Activated naive CD8-positive, alpha-beta T cell treated with anti-CD3 and anti-CD28 coated beads, Interleukin-2, amount 10 ng/mL, durations not matched to agents 7 days and 5 days (primary cell): Measurements from ENCODE around the gene PLXDC2. TPM values are rescaled to one million over a fixed set of nuclear protein-coding genes. Genes with fewer than 3 reads are reported as not detected.
"Not testable (repeated sequence)": the region's sequence is repeated elsewhere in the genome, so short reads cannot be mapped to it uniquely, and the experiment has no call there.

Source experiments
- ATAC-seq: fragments of 150-1000 bp; cut with Tn5 transposase; one replicate; pipeline ENCODE4 v1.10.0; 2021; ENCODE audit warnings: low read depth, moderate library complexity
- POLR2A ChIA-PET: fragments of 350-600 bp; sonication (Branson Sonifier 250); formaldehyde crosslinking; loops from one replicate; lab custom pipeline; 2021; ENCODE audit warnings: antibody characterized with exemption; lab: Charles Lee
- DNase-seq: peaks from one replicate; pipeline ENCODE4 v3.0.0; 2021
- H3K27ac Mint-ChIP-seq: one replicate; pipeline ENCODE4 v1.8.0; 2022; ENCODE audit warnings: mild to moderate bottlenecking, mixed read lengths
- H3K27me3 Mint-ChIP-seq: one replicate; pipeline ENCODE4 v1.8.0; 2022; ENCODE audit warnings: mild to moderate bottlenecking, moderate library complexity, mixed read lengths
- H3K36me3 Mint-ChIP-seq: one replicate; pipeline ENCODE4 v1.8.0; 2021; ENCODE audit warnings: mild to moderate bottlenecking, mixed read lengths
- H3K4me1 Mint-ChIP-seq: one replicate; pipeline ENCODE4 v1.8.0; 2021; ENCODE audit warnings: mixed read lengths
- H3K4me3 Mint-ChIP-seq: one replicate; pipeline ENCODE4 v1.8.0; 2022; ENCODE audit warnings: mild to moderate bottlenecking, moderate library complexity, mixed read lengths
- H3K9me3 Mint-ChIP-seq: one replicate; pipeline ENCODE4 v1.8.0; 2021; ENCODE audit warnings: mixed read lengths
- total RNA-seq, 2 experiments: library from RNA; stranded (reverse); gene quantifications; one replicate each; pipeline ENCODE4 v1.2.3, GENCODE V29; 2021

PLXDC2 gene
- 1 to 10 TPM in 1 of 2 experiments, under 1 TPM in 1; 0.86 to 1.0 TPM for total RNA-seq

DNA sequence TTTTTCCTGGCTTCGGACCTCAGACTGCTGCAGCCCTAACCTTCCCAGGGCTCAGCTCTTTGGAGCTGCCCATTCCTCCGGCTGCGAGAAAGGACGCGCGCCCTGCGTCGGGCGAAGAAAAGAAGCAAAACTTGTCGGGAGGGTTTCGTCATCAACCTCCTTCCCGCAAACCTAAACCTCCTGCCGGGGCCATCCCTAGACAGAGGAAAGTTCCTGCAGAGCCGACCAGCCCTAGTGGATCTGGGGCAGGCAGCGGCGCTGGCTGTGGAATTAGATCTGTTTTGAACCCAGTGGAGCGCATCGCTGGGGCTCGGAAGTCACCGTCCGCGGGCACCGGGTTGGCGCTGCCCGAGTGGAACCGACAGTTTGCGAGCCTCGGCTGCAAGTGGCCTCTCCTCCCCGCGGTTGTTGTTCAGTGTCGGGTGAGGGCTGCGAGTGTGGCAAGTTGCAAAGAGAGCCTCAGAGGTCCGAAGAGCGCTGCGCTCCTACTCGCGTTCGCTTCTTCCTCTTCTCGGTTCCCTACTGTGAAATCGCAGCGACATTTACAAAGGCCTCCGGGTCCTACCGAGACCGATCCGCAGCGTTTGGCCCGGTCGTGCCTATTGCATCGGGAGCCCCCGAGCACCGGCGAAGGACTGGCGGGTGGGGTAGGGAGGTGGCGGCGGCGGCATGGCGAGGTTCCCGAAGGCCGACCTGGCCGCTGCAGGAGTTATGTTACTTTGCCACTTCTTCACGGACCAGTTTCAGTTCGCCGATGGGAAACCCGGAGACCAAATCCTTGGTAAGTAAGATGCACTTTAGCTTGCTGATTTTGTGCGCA lies at the start of gene PLXDC2:
Gene PLXDC2 (plus strand): TSS at position 22 of the 820 bp plus-strand sequence.
- ATAC-seq (no peak), DNase-seq (peak; percentile 31)
- peaks cover 42% of the 10 kb centered on the region for H3K27me3 Mint-ChIP-seq
- no peaks in the 10 kb centered on the region for H3K9me3 Mint-ChIP-seq
- no peak within 1 kb of the TSS for H3K27ac Mint-ChIP-seq
- H3K4me1 Mint-ChIP-seq: peaks cover 2% of the 10 kb centered on the region
- H3K4me3 Mint-ChIP-seq: peak within 1 kb of the TSS; percentile 64
- no peaks in the 10 kb centered on the region for H3K36me3 Mint-ChIP-seq
- POLR2A ChIA-PET: no interaction called here

DNA sequence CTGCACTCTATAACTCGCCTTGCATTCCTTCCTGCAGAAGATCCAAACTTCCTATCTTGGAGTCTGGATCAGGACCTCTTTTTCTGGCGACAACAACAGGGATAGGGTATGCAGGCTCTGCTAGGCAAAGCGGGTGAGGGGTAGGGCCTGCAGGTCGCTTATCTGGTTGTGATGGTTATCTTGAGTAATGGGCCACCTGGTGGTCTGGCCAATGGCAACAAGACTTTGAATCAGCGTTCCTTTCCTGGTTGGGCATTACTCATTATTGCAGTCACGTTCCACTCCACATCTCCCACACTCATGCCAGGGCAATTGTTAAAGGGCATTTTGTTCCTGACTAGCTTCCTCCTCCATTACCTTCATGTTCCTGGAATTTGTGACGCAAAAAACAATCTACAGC lies 48.4 kb upstream of the PLXDC2 start:
- Mint-ChIP-seq H3K4me1 (no peaks in the 10 kb centered on the region), H3K9me3 (no peaks in the 10 kb centered on the region), H3K27me3 (no peaks in the 10 kb centered on the region), H3K27ac (no peak overlapping the region), H3K36me3 (no peaks in the 10 kb centered on the region), H3K4me3 (no peak overlapping the region)
- POLR2A ChIA-PET: no interaction called here
- DNase-seq (no peak), ATAC-seq (no peak)

- H3K4me3 Mint-ChIP-seq, H3K27me3 Mint-ChIP-seq, H3K4me1 Mint-ChIP-seq, H3K27ac Mint-ChIP-seq, ATAC-seq, DNase-seq, H3K36me3 Mint-ChIP-seq, POLR2A ChIA-PET, H3K9me3 Mint-ChIP-seq: not testable (repeated sequence)
Observed at GRCh38 chr10:19769826-19770225, 46.4 kb upstream of the PLXDC2 start.

DNA sequence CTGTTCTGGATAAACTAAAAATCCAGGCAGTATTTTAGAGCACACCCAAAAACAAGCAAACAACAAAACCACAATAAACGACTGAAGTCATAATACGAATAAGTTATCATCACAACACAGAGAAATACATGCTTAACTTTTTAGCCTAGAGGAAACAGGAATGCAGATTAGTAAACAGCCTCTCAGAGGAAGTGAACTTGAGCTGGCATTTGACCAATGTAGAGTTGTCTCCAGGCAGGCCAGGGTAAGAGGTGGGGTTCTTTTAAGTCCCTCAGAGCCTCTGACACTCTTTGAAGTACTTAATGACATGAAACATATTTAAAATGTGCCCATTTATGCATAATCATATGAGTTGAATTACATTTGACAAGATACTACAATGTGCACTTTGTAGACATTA lies 43.3 kb upstream of the PLXDC2 start:
- POLR2A ChIA-PET: no interaction called here

GRCh38 chr10:19775296-19775695 lies 40.9 kb upstream of the PLXDC2 start:
- H3K9me3 Mint-ChIP-seq: peaks cover 2% of the 10 kb centered on the region
- no peaks in the 10 kb centered on the region for H3K4me1 Mint-ChIP-seq

More for the DNA sequence above, 43.3 kb upstream of the PLXDC2 start:
- no peaks in the 10 kb centered on the region for H3K27me3 Mint-ChIP-seq
- no peak for DNase-seq
- H3K4me3 Mint-ChIP-seq: no peak overlapping the region
- peaks cover 2% of the 10 kb centered on the region for H3K9me3 Mint-ChIP-seq
- H3K27ac Mint-ChIP-seq: no peak overlapping the region
- H3K4me1 Mint-ChIP-seq: no peaks in the 10 kb centered on the region
- H3K36me3 Mint-ChIP-seq: no peaks in the 10 kb centered on the region
- no peak for ATAC-seq

DNA sequence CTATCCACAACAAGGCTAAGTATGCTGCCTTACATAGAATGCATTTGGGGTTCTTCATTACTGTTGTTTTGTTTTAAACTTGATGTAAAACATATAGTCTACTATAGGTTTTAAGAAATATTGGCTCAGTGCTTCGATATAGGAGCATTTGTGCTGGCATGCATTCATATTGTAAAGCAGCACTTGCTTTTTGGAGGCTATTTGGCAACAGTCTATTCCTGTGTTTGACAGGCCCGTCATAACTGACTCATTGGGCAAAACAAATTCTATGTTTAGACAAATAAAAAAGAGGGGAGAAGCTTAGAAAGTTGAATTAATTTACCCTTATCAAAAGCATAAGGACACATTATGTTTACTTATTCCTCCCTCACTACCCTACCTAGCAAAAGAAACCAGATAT lies 38.4 kb upstream of the PLXDC2 start:
- H3K4me1 Mint-ChIP-seq: peaks cover 1% of the 10 kb centered on the region

More at GRCh38 chr10:19775296-19775695, 40.9 kb upstream of the PLXDC2 start:
- POLR2A ChIA-PET: no interaction called here
- Mint-ChIP-seq H3K27ac (no peak overlapping the region), H3K36me3 (no peaks in the 10 kb centered on the region), H3K27me3 (no peaks in the 10 kb centered on the region), H3K4me3 (no peak overlapping the region)
- DNase-seq: no peak
- ATAC-seq: no peak

DNA sequence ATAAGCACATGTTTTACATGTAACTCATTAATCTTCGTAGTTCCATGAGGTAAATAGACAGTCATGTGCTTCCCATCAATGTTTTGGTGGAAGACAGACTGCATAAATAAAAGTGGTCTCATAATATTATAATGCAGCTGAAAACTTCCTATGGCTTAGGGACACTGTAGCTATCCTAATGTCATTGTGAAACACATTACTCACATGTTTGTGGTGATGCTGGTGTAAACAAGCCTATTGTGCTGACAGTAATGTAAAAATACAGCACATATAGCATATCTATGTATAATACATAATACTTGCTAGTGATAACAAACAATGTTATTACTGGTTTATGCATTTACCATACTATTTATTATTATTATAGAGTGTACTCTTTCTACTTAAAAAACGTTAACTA lies 37.2 kb upstream of the PLXDC2 start:
- POLR2A ChIA-PET: no interaction called here

More for the DNA sequence above, 38.4 kb upstream of the PLXDC2 start:
- peaks cover 5% of the 10 kb centered on the region for H3K9me3 Mint-ChIP-seq
- H3K36me3 Mint-ChIP-seq: no peaks in the 10 kb centered on the region
- no peak overlapping the region for H3K4me3 Mint-ChIP-seq
- no peaks in the 10 kb centered on the region for H3K27me3 Mint-ChIP-seq
- ATAC-seq (no peak), DNase-seq (no peak)
- POLR2A ChIA-PET: no interaction called here
- no peak overlapping the region for H3K27ac Mint-ChIP-seq

DNA sequence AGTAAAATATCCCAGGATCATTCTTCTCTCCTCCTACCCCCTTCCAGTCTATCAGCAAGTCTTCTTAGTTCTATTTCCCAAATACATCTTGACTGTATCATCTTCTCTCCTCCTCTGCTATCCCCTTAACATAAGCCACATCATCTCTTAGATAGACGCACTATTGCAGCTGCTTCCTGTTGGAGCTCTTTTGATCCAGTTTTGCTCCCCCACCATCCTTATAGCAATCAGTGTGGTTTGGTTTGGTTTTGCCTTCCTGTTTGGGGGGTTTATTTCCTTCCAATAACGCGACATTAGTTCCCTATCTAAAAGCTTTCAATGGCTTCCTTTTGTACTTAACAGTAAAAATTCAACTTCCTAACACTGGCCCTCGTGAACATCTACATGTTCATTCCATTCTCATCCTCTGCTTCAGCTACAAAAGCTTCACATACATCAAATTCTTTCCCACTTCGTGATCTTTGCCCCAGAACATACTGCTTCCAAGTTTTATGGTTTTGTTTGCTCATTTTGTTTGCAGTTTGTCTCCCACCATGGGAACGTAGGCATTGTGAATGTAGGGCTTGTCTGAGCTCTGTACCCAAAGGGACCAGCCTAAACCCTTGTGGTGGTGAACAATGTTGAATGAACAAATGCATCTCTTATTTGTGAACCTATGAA lies 33.7 kb upstream of the PLXDC2 start:
- no peaks in the 10 kb centered on the region for H3K27me3 Mint-ChIP-seq
- H3K4me3 Mint-ChIP-seq: no peak overlapping the region
- no peak overlapping the region for H3K27ac Mint-ChIP-seq
- H3K9me3 Mint-ChIP-seq: peaks cover 3% of the 10 kb centered on the region
- POLR2A ChIA-PET: no interaction called here
- ATAC-seq: no peak
- DNase-seq: no peak
- H3K4me1 Mint-ChIP-seq: peaks cover 1% of the 10 kb centered on the region
- no peaks in the 10 kb centered on the region for H3K36me3 Mint-ChIP-seq

More for the DNA sequence above, 37.2 kb upstream of the PLXDC2 start:
- Mint-ChIP-seq H3K4me3 (no peak overlapping the region), H3K36me3 (no peaks in the 10 kb centered on the region), H3K9me3 (peaks cover 5% of the 10 kb centered on the region), H3K27me3 (no peaks in the 10 kb centered on the region), H3K4me1 (peaks cover 1% of the 10 kb centered on the region), H3K27ac (no peak overlapping the region)
- DNase-seq (no peak), ATAC-seq (no peak)

- Mint-ChIP-seq H3K4me3 (no peak overlapping the region), H3K27ac (no peak overlapping the region)
- POLR2A ChIA-PET: no interaction called here
Observed at GRCh38 chr10:19783721-19784120, 32.5 kb upstream of the PLXDC2 start.

GRCh38 chr10:19785366-19785765 lies 30.9 kb upstream of the PLXDC2 start:
- H3K27ac Mint-ChIP-seq: no peak overlapping the region
- DNase-seq: no peak
- no peak for ATAC-seq
- POLR2A ChIA-PET: no interaction called here
- peaks cover 3% of the 10 kb centered on the region for H3K9me3 Mint-ChIP-seq
- no peaks in the 10 kb centered on the region for H3K27me3 Mint-ChIP-seq
- H3K4me1 Mint-ChIP-seq: peaks cover 1% of the 10 kb centered on the region
- no peaks in the 10 kb centered on the region for H3K36me3 Mint-ChIP-seq
- H3K4me3 Mint-ChIP-seq: no peak overlapping the region

More at GRCh38 chr10:19783721-19784120, 32.5 kb upstream of the PLXDC2 start:
- no peak for ATAC-seq
- peaks cover 3% of the 10 kb centered on the region for H3K9me3 Mint-ChIP-seq
- DNase-seq: no peak
- H3K36me3 Mint-ChIP-seq: no peaks in the 10 kb centered on the region
- H3K4me1 Mint-ChIP-seq: peaks cover 1% of the 10 kb centered on the region
- no peaks in the 10 kb centered on the region for H3K27me3 Mint-ChIP-seq

DNA sequence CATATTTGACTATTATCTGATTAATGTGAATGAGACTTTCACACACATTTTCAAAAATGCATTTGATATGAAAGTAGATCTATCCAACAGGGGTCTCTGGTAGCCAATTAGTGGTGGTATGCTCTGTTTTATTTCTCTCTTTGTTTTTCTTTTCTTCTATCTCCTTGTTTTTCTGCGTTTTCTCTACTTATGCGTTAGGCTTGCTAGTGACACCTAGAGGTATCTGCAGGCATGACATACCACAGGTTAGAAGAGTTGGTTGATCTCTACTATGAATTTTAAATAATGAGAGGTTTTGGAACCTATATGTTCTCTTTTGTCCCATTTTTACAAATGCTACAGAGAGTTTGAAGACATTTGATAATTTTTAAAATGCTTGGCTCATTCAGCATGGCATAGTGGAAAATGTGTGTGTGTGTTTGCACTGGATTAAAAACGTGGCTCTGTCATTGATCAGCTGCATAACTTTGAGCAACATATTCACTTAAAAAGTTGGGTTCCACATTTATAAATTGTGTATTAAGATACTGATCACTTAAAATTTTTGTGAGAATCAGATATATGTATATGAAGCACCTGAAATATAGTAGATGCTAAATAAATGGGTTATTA lies 28.1 kb upstream of the PLXDC2 start:
- DNase-seq (no peak), ATAC-seq (no peak)
- POLR2A ChIA-PET: no interaction called here
- no peaks in the 10 kb centered on the region for H3K9me3 Mint-ChIP-seq
- H3K36me3 Mint-ChIP-seq: no peaks in the 10 kb centered on the region
- H3K27ac Mint-ChIP-seq: no peak overlapping the region
- no peaks in the 10 kb centered on the region for H3K27me3 Mint-ChIP-seq
- H3K4me3 Mint-ChIP-seq: no peak overlapping the region
- no peaks in the 10 kb centered on the region for H3K4me1 Mint-ChIP-seq

- Mint-ChIP-seq H3K27me3 (no peaks in the 10 kb centered on the region), H3K9me3 (no peaks in the 10 kb centered on the region), H3K4me3 (no peak overlapping the region), H3K27ac (no peak overlapping the region), H3K4me1 (no peaks in the 10 kb centered on the region), H3K36me3 (no peaks in the 10 kb centered on the region)
- ATAC-seq (no peak), DNase-seq (no peak)
- POLR2A ChIA-PET: no interaction called here
Observed at GRCh38 chr10:19788902-19789301, 27.3 kb upstream of the PLXDC2 start.

GRCh38 chr10:19789607-19790006 lies 26.6 kb upstream of the PLXDC2 start:
- Mint-ChIP-seq H3K36me3 (no peaks in the 10 kb centered on the region), H3K4me1 (no peaks in the 10 kb centered on the region), H3K27ac (no peak overlapping the region), H3K4me3 (no peak overlapping the region), H3K27me3 (no peaks in the 10 kb centered on the region), H3K9me3 (no peaks in the 10 kb centered on the region)
- no peak for ATAC-seq
- no peak for DNase-seq
- POLR2A ChIA-PET: no interaction called here
